GM23248 (cell line): ENCODE data around the gene U2AF1L4. TPM values are rescaled to one million over a fixed set of nuclear protein-coding genes. Genes with fewer than 3 reads are reported as not detected.

ENCODE experiments used
- DNase-seq: peaks from one replicate; pipeline ENCODE4 v3.0.0-alpha.2; 2015
- H2AFZ ChIP-seq: fragments of 200-600 bp; sonication (generic); 2 replicates; pipeline ENCODE4 v1.6.1; 2016; ENCODE audit warnings: antibody characterized with exemption
- H3F3A ChIP-seq: fragments of 200-600 bp; sonication (generic); 2 replicates; pipeline ENCODE4 v1.6.1; 2016; ENCODE audit warnings: mild to moderate bottlenecking, antibody characterized with exemption, mixed run types; ENCODE audit not compliant: insufficient read depth
- H3K27ac ChIP-seq: fragments of 200-600 bp; sonication (generic); 2 replicates; pipeline ENCODE4 v1.5.1; 2016; ENCODE audit warnings: mild to moderate bottlenecking
- H3K27me3 ChIP-seq: fragments of 200-600 bp; sonication (generic); replicated peaks from 2 replicates; pipeline ENCODE4 v1.6.1; 2016; ENCODE audit warnings: mild to moderate bottlenecking; ENCODE audit not compliant: insufficient read depth
- H3K36me3 ChIP-seq: fragments of 200-600 bp; sonication (generic); 2 replicates; pipeline ENCODE4 v1.6.1; 2016; ENCODE audit warnings: low read depth, mild to moderate bottlenecking
- H3K4me1 ChIP-seq: fragments of 200-600 bp; sonication (generic); 2 replicates; pipeline ENCODE4 v1.6.1; 2016; ENCODE audit warnings: mild to moderate bottlenecking; ENCODE audit not compliant: insufficient read depth
- H3K4me2 ChIP-seq: fragments of 200-600 bp; sonication (generic); one replicate; pipeline ENCODE4 v1.6.1; 2016; ENCODE audit warnings: mild to moderate bottlenecking; ENCODE audit not compliant: unreplicated experiment
- H3K4me3 ChIP-seq: fragments of 200-600 bp; sonication (generic); 2 replicates; pipeline ENCODE4 v1.5.1; 2016; ENCODE audit warnings: mild to moderate bottlenecking
- H3K79me2 ChIP-seq: fragments of 200-600 bp; sonication (generic); 2 replicates; pipeline ENCODE4 v1.6.1; 2016; ENCODE audit warnings: mild to moderate bottlenecking; ENCODE audit not compliant: insufficient read depth
- H3K9ac ChIP-seq: fragments of 200-600 bp; sonication (generic); 2 replicates; pipeline ENCODE4 v1.6.1; 2016; ENCODE audit warnings: mild to moderate bottlenecking
- H3K9me2 ChIP-seq: fragments of 200-600 bp; sonication (generic); 2 replicates; pipeline ENCODE4 v1.6.1; 2016; ENCODE audit warnings: mixed run types, mild to moderate bottlenecking, moderate library complexity; ENCODE audit not compliant: insufficient read depth
- H3K9me3 ChIP-seq: fragments of 200-600 bp; sonication (generic); one replicate; pipeline ENCODE4 v1.6.1; 2017; ENCODE audit warnings: low read depth
- H4K20me1 ChIP-seq: fragments of 200-600 bp; sonication (generic); 2 replicates; pipeline ENCODE4 v1.6.0; 2016; ENCODE audit not compliant: insufficient read depth
- EZH2 ChIP-seq: fragments of 200-600 bp; sonication (generic); IDR thresholded peaks from 2 replicates; pipeline ENCODE4 v1.6.1; 2018; ENCODE audit warnings: antibody characterized with exemption, mild to moderate bottlenecking; ENCODE audit not compliant: insufficient read depth, poor library complexity, severe bottlenecking
- EZH2phosphoT487 ChIP-seq: fragments of 200-600 bp; sonication (generic); IDR thresholded peaks from 2 replicates; pipeline ENCODE4 v1.6.1; 2018; ENCODE audit warnings: antibody characterized with exemption, moderate library complexity, mild to moderate bottlenecking, low read depth; ENCODE audit not compliant: insufficient read depth
- WGBS, 2 experiments: methylation state at CpG; one replicate each; pipeline ENCODE4 v1.1.6; 2015 to 2017; ENCODE audit warnings: low lambda C conversion rate in 2 of 2, low coverage in 1 of 2; ENCODE audit errors: missing lambda C conversion rate in 2 of 2; 5-methylcytosine and 5-hydroxymethylcytosine counted together
- in situ Hi-C: fragments of 300-500 bp; cut with MboI; formaldehyde crosslinking; loops from 2 replicates; pipeline ENCODE4 v1.15.0; 2020
- polyA plus RNA-seq: library from polyadenylated mRNA; unstranded; fragments of >200 nt; fragmentation: Nextera tagmentation; extraction: Ambion mirVana; gene quantifications from 2 replicates; pipeline ENCODE4 v1.2.1, GENCODE V29; 2016
- total RNA-seq: library from RNA; depleted of rRNA; stranded (reverse); fragments of >200 nt; shearing (Covaris generic); gene quantifications from 2 replicates; pipeline ENCODE4 v1.2.3, GENCODE V29; 2014

Gene U2AF1L4
- total and polyA plus RNA-seq, 2 experiments from 2014 or later = 18.8 to 25.3 TPM

DNA sequence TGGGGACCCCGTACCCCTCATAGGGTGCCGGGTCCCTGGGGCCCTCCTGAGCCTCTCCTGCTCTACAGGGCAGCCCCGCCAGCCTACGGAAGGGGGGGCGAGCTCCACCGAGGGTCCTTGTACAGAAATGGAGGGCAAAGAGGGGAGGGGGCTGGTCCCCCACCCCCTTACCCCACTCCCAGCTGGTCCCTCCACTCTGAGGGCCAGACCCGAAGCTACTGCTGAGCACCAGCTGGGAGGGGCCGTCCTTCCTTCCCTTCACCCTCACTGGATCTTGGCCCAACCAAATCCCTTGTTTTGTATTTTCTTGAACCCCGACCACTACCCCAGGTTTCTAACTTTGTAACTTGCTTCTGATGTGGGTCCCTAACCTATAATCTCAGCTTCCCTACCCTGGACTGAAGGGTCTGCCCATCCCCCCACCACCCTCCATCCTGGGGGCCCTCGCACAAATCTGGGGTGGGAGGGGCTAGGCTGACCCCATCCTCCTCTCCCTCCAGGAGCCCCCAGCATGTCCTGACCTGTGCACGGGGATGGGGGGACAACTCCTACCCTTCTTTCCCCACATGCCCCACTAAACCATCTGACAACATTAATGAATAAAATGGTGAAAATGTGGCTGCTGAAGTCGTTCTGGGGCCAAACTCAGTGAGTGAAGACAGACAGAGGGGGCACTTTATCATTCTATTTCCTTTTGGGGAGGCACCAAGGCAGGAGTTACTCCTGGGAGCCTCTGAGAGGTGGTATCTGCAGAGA, 43.2 kb upstream of the U2AF1L4 start:
- Histone ChIP-seq H3K79me2 (no peaks in the 10 kb centered on the region), H3K9me3 (no peaks in the 10 kb centered on the region), H3K9ac (no peak overlapping the region), H3K4me2 (no peak overlapping the region), H3F3A (no peaks in the 10 kb centered on the region), H3K4me3 (no peak overlapping the region), H3K27me3 (no peaks in the 10 kb centered on the region), H3K27ac (no peak overlapping the region), H3K9me2 (no peaks in the 10 kb centered on the region), H3K36me3 (no peaks in the 10 kb centered on the region), H2AFZ (no peak overlapping the region), H4K20me1 (no peaks in the 10 kb centered on the region), H3K4me1 (no peaks in the 10 kb centered on the region)
- DNase-seq = no peak
- 73% methylated on average over 8 to 12 of the region's 12 CpGs for whole genome bisulfite sequencing, 2 experiments
- TF ChIP-seq EZH2phosphoT487 (no peak), EZH2 (no peak)
- in situ Hi-C loops = no loop called here

DNA sequence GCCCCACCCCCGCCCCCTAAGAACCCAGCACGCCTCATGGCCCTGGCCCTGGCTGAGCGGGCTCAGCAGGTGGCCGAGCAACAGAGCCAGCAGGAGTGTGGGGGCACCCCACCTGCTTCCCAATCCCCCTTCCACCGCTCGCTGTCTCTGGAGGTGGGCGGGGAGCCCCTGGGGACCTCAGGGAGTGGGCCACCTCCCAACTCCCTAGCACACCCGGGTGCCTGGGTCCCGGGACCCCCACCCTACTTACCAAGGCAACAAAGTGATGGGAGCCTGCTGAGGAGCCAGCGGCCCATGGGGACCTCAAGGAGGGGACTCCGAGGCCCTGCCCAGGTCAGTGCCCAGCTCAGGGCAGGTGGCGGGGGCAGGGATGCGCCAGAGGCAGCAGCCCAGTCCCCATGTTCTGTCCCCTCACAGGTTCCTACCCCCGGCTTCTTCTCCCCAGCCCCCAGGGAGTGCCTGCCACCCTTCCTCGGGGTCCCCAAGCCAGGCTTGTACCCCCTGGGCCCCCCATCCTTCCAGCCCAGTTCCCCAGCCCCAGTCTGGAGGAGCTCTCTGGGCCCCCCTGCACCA, 42.1 kb upstream of the U2AF1L4 start:
- 88 to 92% methylated on average over 12 to 15 of the region's 15 CpGs for WGBS, 2 experiments
- H3K27ac ChIP-seq = no peak overlapping the region
- H3K4me2 ChIP-seq = no peak overlapping the region
- H4K20me1 ChIP-seq = no peaks in the 10 kb centered on the region
- in situ Hi-C loops = no loop called here
- no peaks in the 10 kb centered on the region for H3K36me3 ChIP-seq
- H3K4me3 ChIP-seq = no peak overlapping the region
- H3K9me2 ChIP-seq = no peaks in the 10 kb centered on the region
- H3K9ac ChIP-seq = no peak overlapping the region
- TF ChIP-seq EZH2phosphoT487 = no peak
- no peak for TF ChIP-seq EZH2
- DNase-seq = no peak
- no peaks in the 10 kb centered on the region for H3F3A ChIP-seq
- no peak overlapping the region for H2AFZ ChIP-seq
- no peaks in the 10 kb centered on the region for H3K79me2 ChIP-seq
- H3K27me3 ChIP-seq = no peaks in the 10 kb centered on the region
- H3K4me1 ChIP-seq = no peaks in the 10 kb centered on the region
- no peaks in the 10 kb centered on the region for H3K9me3 ChIP-seq

DNA sequence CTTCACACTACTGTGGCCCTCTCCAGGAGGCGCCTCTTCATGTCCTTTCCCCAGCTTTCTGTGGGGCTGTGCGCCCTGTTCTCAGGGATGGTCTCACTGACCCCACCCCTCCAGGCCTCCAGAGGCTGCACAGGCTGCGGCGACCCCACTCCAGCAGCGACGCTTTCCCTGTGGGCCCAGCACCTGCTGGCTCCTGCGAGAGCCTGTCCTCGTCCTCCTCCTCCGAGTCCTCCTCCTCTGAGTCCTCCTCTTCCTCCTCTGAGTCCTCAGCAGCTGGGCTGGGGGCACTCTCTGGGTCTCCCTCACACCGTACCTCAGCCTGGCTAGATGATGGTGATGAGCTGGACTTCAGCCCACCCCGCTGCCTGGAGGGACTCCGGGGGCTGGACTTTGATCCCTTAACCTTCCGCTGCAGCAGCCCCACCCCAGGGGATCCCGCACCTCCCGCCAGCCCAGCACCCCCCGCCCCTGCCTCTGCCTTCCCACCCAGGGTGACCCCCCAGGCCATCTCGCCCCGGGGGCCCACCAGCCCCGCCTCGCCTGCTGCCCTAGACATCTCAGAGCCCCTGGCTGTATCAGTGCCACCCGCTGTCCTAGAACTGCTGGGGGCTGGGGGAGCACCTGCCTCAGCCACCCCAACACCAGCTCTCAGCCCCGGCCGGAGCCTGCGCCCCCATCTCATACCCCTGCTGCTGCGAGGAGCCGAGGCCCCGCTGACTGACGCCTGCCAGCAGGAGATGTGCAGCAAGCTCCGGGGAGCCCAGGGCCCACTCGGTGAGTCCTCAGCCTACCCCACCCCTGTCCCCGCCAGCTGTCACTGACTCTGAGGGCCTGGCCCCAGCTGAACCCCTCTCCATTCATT, 41.3 kb upstream of the U2AF1L4 start:
- WGBS, 2 experiments = 91 to 94% methylated on average over 19 to 30 of the region's 31 CpGs

GRCh38 chr19:35785339-35785627, 40.1 kb upstream of the U2AF1L4 start:
- no peak overlapping the region for H3K4me3 ChIP-seq
- in situ Hi-C loops = no loop called here
- no peaks in the 10 kb centered on the region for H3F3A ChIP-seq
- DNase-seq = no peak
- no peak overlapping the region for H3K4me2 ChIP-seq
- H3K36me3 ChIP-seq = no peaks in the 10 kb centered on the region
- H3K4me1 ChIP-seq = no peaks in the 10 kb centered on the region
- H2AFZ ChIP-seq = no peak overlapping the region
- no peak overlapping the region for H3K9ac ChIP-seq
- TF ChIP-seq EZH2phosphoT487 = no peak
- TF ChIP-seq EZH2 = no peak
- H4K20me1 ChIP-seq = no peaks in the 10 kb centered on the region
- H3K27ac ChIP-seq = no peak overlapping the region
- H3K79me2 ChIP-seq = no peaks in the 10 kb centered on the region
- no peaks in the 10 kb centered on the region for H3K9me2 ChIP-seq
- 88 to 90% methylated on average over 10 of the region's 10 CpGs for WGBS, 2 experiments
- no peaks in the 10 kb centered on the region for H3K27me3 ChIP-seq
- H3K9me3 ChIP-seq = no peaks in the 10 kb centered on the region

More for the DNA sequence above, 41.3 kb upstream of the U2AF1L4 start:
- TF ChIP-seq EZH2 (no peak), EZH2phosphoT487 (no peak)
- Histone ChIP-seq H4K20me1 (no peaks in the 10 kb centered on the region), H3K4me3 (no peak overlapping the region), H3K9me2 (no peaks in the 10 kb centered on the region), H3K27me3 (no peaks in the 10 kb centered on the region), H3F3A (no peaks in the 10 kb centered on the region), H3K9ac (no peak overlapping the region), H3K36me3 (no peaks in the 10 kb centered on the region), H3K9me3 (no peaks in the 10 kb centered on the region), H3K4me2 (no peak overlapping the region), H2AFZ (no peak overlapping the region), H3K79me2 (no peaks in the 10 kb centered on the region), H3K27ac (no peak overlapping the region), H3K4me1 (no peaks in the 10 kb centered on the region)
- DNase-seq = no peak
- in situ Hi-C loops = no loop called here
